Mucosa of stomach (tissue), 1 donor: ENCODE measurements around the gene ADAMTS12.
"Not testable (repeated sequence)": the region's sequence is repeated elsewhere in the genome, so short reads cannot be mapped to it uniquely, and the experiment has no call there.

Source experiments
- H3K27me3 ChIP-seq: one replicate; pipeline ENCODE4 v1.7.0; 2013; ENCODE audit warnings: mild to moderate bottlenecking, low read length; ENCODE audit not compliant: control insufficient read depth, insufficient read depth
- H3K36me3 ChIP-seq: one replicate; pipeline ENCODE4 v1.7.0; 2013; ENCODE audit warnings: low read length; ENCODE audit not compliant: control insufficient read depth, insufficient read depth
- H3K4me1 ChIP-seq: one replicate; pipeline ENCODE4 v1.7.0; 2013; ENCODE audit warnings: mild to moderate bottlenecking, low read length; ENCODE audit not compliant: control insufficient read depth, insufficient read depth
- H3K4me3 ChIP-seq: one replicate; pipeline ENCODE4 v1.7.0; 2013; ENCODE audit warnings: low read length
- H3K9ac ChIP-seq: one replicate; pipeline ENCODE4 v1.7.0; 2013; ENCODE audit warnings: mild to moderate bottlenecking, low read length, moderate library complexity
- H3K9me3 ChIP-seq: one replicate; pipeline ENCODE4 v1.7.0; 2013; ENCODE audit warnings: mild to moderate bottlenecking, low read length, moderate library complexity; ENCODE audit not compliant: control insufficient read depth
- donor health status: Pancreatic carcinoma.

Gene ADAMTS12

DNA sequence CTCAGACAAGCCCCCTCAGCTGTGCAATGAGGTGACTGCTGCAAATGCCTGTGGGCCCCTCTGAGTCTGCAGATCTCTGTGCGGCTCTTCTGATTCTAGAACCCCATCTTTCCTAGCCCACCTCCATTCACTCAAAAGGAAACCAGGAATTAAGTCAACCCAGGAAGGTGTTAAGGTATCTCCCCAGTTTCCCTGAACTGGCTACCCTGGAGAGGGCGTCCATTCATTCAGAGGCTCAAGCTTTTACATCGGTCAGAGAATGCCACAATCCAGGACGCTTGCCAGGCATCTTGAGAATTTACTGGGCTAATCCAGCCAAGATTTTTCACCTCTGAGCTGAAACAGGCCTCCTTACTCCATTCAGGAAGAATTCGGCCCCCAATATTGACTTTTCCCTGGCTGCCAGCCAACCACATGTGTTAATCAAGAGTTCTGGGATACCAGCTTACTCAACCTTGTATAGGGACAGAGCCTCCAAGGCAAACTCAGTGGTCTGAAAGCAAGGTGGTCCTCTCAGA, 889 bp upstream of the ADAMTS12 start:
- Histone ChIP-seq H3K36me3 (no peaks in the 10 kb centered on the region), H3K9ac (no peak overlapping the region), H3K9me3 (no peaks in the 10 kb centered on the region), H3K4me1 (no peaks in the 10 kb centered on the region), H3K4me3 (no peak overlapping the region), H3K27me3 (peaks cover 22% of the 10 kb centered on the region)

DNA sequence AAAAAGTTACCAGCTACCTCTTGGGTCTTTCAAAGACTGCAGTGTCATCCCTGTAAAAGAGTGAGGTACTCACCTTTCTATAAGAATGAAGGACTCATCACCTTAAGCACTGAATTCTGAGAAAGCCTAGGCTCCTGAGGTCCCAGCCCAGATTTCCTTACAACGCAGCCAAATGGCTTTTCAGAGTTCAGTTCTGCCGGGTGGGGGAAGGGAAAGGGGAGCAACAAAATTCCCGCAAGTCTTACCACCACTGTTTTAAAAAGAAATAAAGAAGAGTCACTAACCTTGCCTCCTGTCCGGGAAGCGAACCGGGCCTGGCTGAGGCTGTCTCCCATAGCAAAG, 373 bp downstream of the ADAMTS12 start:
- Histone ChIP-seq H3K9me3 (no peaks in the 10 kb centered on the region), H3K36me3 (no peaks in the 10 kb centered on the region), H3K9ac (no peak overlapping the region), H3K27me3 (peaks cover 22% of the 10 kb centered on the region), H3K4me3 (no peak overlapping the region), H3K4me1 (no peaks in the 10 kb centered on the region)

DNA sequence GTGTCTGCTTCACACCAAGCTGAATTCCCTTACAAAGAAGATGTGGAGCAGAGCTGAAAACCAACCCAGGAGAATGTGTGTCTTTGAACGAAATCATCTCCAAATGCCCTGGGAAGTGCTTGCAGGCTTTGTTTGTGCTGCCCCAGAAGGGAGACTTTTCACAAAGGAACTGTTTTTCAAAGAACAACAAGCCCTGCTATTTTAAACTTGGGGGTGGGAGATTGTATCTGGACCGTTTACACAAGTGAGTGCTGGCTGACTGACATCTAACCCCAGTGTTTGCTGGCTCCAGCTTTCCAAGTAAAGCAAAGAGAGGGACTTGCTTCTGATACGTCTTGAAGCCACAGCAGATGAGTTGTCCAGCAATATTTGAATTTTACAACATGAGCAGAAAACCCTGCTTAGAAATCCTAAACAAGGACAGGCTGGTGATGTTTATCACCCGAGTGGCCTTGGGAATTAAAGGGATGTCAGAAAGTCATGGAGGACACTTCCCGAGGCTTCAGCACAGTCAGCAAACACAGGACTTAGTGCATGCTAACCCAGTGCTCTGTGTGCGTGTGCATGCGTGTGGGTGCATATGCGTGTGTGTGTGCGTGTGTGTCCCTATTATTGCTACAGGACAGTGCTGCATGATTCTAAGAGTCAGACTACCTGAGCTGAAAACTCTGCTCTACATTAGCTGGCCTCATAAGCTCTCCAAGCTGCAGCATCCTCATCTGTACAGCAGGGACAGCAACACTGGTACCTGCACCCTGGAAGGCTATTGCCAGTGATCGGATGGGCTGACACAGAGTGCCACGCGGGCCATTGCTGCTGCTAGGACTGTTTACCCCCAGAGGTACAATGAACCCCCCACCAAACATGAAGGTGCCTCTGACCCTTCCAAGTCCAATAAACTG, 1.4 kb downstream of the ADAMTS12 start:
- peaks cover 22% of the 10 kb centered on the region for H3K27me3 ChIP-seq
- H3K36me3 ChIP-seq: no peaks in the 10 kb centered on the region
- H3K4me1 ChIP-seq: no peaks in the 10 kb centered on the region
- H3K9me3 ChIP-seq: no peaks in the 10 kb centered on the region
- no peak overlapping the region for H3K9ac ChIP-seq
- no peak overlapping the region for H3K4me3 ChIP-seq

DNA sequence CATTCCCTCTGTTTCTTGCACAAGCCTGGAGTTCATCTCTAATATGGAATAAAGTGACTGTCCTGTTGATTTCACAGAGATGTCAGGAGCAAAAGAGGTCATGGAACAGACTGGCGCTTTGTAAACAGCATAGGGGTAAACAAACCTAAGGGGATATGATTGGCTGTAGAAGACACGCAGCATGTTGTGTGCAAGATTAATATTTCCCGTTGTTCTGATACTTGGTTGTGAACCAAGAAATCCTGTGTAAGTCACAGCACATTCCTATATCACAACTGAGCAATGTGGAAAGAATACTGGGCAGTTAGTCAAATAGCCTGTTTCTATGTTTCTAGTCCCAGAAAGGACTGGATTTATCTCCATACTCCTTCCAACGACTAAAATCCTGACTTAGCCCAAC, 3.2 kb downstream of the ADAMTS12 start:
- H3K4me1 ChIP-seq: no peaks in the 10 kb centered on the region
- H3K27me3 ChIP-seq: peaks cover 22% of the 10 kb centered on the region
- no peak overlapping the region for H3K4me3 ChIP-seq
- H3K9ac ChIP-seq: no peak overlapping the region
- H3K36me3 ChIP-seq: no peaks in the 10 kb centered on the region
- no peaks in the 10 kb centered on the region for H3K9me3 ChIP-seq

DNA sequence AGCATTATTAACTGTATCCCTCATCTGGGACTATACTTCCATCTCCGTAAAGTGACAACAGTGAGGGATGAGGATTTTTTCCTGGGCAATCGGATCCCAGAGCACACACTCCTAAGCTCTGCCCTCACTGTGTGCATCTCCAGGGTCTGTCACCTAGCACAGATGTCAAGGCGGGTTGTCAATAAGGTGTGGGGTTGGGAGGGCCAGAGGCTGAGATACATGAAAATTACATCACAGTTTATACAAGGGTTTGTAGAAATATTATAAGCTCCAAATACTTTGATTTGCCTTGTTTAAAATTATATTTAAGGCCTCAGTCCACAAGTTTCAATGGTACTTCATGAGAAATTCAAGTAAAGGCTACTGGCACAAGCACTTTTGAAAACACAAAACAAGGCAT, 4.5 kb downstream of the ADAMTS12 start:
- no peaks in the 10 kb centered on the region for H3K9me3 ChIP-seq
- no peaks in the 10 kb centered on the region for H3K4me1 ChIP-seq
- H3K4me3 ChIP-seq: no peak overlapping the region
- no peak overlapping the region for H3K9ac ChIP-seq
- no peaks in the 10 kb centered on the region for H3K36me3 ChIP-seq
- peaks cover 20% of the 10 kb centered on the region for H3K27me3 ChIP-seq

DNA sequence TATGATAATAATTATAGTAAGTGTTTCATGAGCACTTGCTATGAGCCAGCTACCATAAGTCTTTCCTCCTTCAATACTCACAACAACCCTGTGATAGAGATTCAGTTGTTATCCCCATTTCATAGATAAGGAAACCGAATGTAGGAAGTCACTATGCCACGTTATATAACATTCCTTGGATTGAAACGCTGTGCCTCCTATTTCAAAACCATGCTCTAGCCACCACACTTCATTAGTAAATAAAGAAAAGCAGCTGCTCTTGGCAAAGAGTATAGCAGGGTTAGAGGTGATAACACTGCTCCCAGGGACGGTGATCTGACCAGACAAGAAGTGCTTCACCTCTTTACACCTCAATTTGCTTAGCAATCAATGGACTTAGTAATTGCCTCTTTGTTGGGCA, 5.5 kb downstream of the ADAMTS12 start:
- Histone ChIP-seq H3K27me3 (peaks cover 14% of the 10 kb centered on the region), H3K9me3 (no peaks in the 10 kb centered on the region), H3K9ac (no peak overlapping the region), H3K4me3 (no peak overlapping the region), H3K4me1 (no peaks in the 10 kb centered on the region), H3K36me3 (no peaks in the 10 kb centered on the region)

DNA sequence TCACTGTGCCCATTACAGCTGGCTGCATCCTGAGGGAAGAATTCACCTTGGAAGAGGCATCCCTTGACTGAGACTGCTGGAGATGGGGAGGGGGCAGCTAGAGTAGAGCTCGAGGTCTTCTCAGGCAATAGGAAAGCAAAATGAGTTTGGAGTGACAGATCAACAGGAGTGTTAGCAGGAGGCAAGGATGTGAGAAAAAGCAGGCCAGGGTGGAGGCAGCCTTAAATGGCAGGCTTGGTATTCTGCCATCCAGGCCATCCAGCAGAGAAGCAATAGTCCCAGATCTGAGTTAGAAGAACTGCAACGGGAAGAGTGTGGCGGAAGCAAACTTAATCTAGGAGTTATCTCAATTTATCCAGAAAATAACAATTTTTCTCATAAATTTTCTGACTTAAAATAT, 6.1 kb downstream of the ADAMTS12 start:
- no peak overlapping the region for H3K4me3 ChIP-seq
- H3K9me3 ChIP-seq: no peaks in the 10 kb centered on the region

DNA sequence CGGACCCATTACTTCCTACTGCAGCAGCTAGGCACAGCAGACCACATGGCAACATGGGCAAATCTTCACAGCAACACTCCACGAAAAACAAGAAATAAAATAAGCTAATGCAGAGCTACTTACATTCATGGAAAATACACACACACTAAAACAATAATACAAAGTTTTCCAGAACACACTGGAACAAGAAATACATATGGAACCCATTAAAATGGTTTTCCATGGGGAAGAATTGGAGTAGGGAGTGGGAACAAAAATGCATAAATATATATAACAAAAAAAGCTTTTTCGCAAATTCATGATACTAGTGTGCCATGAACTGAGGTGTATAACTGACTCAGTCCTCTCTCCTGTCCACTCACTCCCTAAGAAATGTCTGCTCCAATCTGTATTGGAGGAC, 8.3 kb downstream of the ADAMTS12 start:
- Histone ChIP-seq H3K4me3 (no peak overlapping the region), H3K36me3 (no peaks in the 10 kb centered on the region), H3K4me1 (no peaks in the 10 kb centered on the region), H3K27me3 (no peaks in the 10 kb centered on the region), H3K9me3 (no peaks in the 10 kb centered on the region), H3K9ac (no peak overlapping the region)

More for the DNA sequence above, 6.1 kb downstream of the ADAMTS12 start:
- H3K9ac ChIP-seq: no peak overlapping the region
- H3K36me3 ChIP-seq: no peaks in the 10 kb centered on the region
- H3K27me3 ChIP-seq: peaks cover 8% of the 10 kb centered on the region
- no peaks in the 10 kb centered on the region for H3K4me1 ChIP-seq

DNA sequence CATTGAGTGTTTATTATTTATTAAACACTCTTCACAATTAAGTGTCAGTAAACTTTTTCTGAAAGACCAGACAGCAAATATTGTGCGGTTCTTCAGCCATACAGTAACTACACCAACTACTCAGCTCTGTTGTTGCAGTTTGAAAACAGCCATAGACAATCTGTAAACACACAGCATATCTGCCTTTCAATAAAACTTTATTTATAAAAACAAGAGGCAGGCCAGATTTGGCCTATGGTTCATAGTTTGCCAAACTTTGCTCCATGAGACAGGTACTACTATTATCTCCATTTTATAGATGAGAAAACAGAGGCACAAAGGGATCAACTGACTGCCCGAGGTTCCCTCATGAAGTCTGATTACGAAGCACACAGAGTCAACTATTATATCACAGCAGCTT, 11.5 kb downstream of the ADAMTS12 start:
- no peak overlapping the region for H3K4me3 ChIP-seq
- no peaks in the 10 kb centered on the region for H3K27me3 ChIP-seq
- H3K9ac ChIP-seq: no peak overlapping the region
- H3K36me3 ChIP-seq: no peaks in the 10 kb centered on the region
- no peaks in the 10 kb centered on the region for H3K4me1 ChIP-seq
- no peaks in the 10 kb centered on the region for H3K9me3 ChIP-seq

DNA sequence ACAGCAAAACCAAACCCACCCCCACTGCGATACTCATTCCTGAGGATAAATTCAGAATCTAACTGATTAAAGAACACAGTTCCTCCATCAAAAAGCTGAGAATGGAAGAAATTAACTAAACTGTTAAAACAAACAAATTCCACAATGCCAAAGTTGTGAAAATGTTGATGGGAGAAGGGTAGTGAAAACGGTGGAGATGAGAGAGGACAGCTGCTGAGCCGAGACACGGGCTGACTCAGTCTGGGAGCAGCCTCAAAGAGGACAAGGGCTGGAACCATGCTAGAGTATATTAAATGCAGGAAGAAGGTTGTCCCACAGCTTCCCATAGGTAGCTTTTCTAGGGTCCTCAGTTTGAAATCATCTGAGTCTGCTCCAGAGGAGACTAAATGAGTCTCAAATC, 14.3 kb downstream of the ADAMTS12 start:
- H3K4me3 ChIP-seq: no peak overlapping the region
- no peak overlapping the region for H3K9ac ChIP-seq
- H3K36me3 ChIP-seq: no peaks in the 10 kb centered on the region
- H3K4me1 ChIP-seq: no peaks in the 10 kb centered on the region
- no peaks in the 10 kb centered on the region for H3K9me3 ChIP-seq
- H3K27me3 ChIP-seq: no peaks in the 10 kb centered on the region

DNA sequence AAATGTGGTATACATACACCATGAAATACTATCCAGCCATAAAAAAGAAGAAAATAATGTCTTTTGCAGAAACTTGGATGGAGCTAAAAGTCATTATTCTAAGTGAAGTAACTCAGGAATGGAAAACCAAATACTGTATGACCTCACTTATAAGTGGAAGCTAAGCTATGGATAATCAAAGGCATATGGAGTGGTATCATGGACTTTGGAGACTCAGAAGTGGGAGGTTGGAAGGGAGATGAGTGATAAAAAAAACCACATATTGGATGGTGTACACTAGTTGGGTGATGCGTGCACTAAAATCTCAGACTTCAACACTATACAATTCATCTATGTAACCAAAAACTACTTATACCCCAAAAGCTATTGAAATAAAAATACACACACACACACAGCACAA, 24.5 kb downstream of the ADAMTS12 start:
- H3K27me3 ChIP-seq: no peaks in the 10 kb centered on the region
- no peak overlapping the region for H3K4me3 ChIP-seq
- no peaks in the 10 kb centered on the region for H3K36me3 ChIP-seq
- H3K9me3 ChIP-seq: peaks cover 6% of the 10 kb centered on the region
- no peaks in the 10 kb centered on the region for H3K4me1 ChIP-seq
- no peak overlapping the region for H3K9ac ChIP-seq

DNA sequence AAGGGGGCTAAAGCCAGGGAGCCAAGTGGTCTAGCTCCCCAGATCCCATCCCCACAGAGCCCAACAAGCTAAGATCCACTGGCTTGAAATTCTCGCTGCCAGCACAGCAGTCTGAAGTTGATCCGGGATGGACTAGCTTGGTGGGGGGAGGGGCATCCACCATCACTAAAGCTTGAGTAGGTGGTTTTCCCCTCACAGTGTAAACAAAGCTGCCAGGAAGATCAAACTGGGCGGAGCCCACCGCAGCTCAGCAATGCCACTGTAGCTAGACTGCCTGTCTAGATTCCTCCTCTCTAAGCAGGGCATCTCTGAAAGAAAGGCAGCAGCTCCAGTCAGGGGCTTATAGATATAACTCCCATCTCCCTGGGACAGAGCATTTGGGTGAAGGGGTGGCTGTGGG, 32.6 kb downstream of the ADAMTS12 start:
- H3K36me3 ChIP-seq, H3K27me3 ChIP-seq, H3K4me3 ChIP-seq, H3K4me1 ChIP-seq, H3K9me3 ChIP-seq, H3K9ac ChIP-seq: not testable (repeated sequence)
